Activated CD4-positive, alpha-beta T cell treated with anti-CD3 and anti-CD28 coated beads for 24 hours (primary cell): ENCODE measurements around the gene UBE2K.
"Not testable (repeated sequence)": the region's sequence is repeated elsewhere in the genome, so short reads cannot be mapped to it uniquely, and the experiment has no call there.

Experiments used
- DNase-seq, 2 donors: peaks; one replicate each; pipeline ENCODE4 v3.0.0-alpha.2; 2020; ENCODE audit warnings: low read depth in 2 of 2

UBE2K gene

DNA sequence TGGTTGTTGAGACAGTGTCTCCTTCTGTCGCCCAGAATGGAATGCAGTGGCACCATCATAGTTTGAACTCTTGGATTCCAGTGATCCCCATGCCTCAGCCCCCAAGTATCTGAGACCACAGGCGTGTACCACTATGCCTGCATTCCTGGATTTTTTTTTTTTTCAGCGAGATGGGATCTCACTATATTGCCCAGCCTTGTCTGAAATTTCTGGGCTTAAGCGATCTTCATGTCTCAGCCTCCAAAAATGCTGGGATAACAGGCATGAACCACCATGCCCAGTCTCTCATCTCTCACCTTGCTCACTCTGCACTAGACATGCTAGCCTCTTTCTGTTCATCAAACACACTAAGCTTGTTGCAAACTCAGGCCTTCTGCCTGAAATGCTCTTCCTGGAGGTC is 104.1 kb downstream of the UBE2K start:
- DNase-seq = no peak

DNA sequence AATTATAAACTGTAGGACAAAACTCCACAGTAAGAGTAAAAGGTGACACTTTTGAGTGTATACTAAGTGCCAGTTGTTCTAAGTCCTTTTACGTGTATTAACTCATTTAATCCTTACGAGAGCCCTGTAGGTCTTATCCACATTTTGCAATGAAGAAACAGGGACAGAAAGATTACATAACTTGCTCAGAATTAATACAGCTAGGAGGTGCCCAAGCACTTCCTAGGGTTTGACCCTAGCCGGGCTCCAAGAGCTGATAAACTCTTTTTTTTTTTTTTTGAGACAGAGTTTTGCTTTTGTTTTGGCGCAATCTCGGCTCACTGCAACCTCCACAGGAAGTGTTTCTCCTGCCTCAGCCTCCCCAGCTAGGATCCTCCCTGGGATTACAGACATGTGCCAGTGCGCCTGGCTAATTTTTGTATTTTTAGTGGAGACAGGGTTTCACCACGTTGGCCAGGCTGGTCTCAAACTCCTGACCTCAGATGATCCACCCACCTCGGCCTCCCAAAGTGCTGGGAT is 110.4 kb downstream of the UBE2K start:
- DNase-seq = no peak

DNA sequence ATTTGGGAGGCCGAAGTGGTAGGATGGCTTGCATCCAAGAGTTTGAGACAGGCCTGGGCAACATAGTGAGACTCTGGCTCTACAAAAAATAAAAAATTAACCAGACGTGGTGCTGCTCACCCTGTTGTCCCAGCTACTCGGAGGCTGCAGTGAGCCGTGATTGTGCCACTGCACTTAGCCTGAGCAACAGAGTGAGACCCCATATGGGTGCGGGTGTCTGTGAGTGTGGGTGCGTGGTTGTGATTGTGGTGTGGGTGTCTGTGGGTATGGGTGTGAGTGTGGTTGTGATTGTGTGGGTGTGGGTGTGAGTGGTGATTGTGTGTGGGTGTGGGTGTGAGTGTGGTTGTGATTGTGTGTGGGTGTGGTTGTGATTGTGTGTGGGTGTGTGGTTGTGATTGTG is 114.6 kb downstream of the UBE2K start:
- no peak for DNase-seq

DNA sequence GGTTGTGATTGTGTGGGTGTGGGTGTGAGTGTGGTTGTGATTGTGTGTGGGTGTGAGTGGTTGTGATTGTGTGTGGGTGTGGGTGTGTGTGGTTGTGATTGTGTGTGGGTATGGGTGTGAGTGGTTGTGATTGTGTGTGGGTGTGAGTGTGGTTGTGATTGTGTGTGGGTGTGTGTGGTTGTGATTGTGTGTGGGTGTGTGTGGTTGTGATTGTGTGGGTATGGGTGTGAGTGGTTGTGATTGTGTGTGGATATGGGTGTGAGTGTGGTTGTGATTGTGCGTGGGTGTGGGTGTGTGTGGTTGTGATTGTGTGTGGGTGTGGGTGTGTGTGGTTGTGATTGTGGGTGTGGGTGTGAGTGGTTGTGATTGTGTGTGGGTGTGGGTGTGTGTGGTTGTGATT is 115.1 kb downstream of the UBE2K start:
- not testable (repeated sequence) for DNase-seq

DNA sequence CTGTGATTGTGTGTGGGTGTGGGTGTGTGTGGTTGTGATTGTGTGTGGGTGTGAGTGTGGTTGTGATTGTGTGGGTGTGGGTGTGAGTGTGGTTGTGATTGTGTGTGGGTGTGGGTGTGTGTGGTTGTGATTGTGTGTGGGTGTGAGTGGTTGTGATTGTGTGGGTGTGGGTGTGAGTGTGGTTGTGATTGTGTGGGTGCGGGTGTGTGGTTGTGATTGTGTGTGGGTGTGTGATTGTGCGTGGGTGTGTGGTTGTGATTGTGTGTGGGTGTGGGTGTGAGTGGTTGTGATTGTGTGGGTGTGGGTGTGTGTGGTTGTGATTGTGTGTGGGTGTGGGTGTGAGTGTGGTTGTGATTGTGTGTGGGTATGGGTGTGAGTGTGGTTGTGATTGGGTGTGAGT is 115.8 kb downstream of the UBE2K start:
- DNase-seq = not testable (repeated sequence)

DNA sequence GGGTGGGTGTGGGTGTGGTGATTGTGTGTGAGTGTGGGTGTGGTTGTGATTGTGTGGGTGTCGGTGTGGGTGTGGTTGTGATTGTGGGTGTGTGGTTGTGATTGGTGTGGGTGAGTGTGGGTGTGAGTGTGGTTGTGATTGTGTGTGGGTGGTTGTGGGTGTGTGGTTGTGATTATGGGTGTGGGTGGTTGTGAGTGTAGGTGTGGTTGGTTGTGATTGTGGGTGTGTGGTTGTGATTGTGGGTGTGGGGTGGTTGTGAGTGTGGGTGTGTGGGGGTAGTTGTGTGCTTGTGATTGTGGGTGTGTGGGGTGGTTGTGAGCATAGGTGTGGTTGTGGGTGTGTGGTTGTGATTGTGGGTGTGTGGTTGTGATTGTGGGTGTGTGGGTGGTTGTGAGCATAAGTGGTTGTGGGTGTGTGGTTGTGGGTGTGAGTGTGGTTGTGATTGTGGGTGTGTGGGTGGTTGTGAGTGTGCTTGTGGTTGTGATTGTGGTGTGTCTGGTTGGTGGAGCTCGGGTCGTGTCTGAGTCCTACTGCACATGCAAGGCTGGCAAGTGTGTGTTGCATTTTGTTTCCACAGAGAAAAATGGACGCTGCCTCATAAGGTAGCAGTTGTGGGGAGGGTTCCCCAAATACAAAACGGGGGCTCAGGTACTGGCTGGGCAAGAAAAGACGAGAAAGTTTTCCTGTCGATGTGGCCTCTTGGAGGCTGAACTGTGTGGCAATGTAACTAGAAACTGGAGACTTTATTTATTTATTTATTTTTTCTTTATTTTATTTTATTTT is 116.7 kb downstream of the UBE2K start:
- no peak for DNase-seq

DNA sequence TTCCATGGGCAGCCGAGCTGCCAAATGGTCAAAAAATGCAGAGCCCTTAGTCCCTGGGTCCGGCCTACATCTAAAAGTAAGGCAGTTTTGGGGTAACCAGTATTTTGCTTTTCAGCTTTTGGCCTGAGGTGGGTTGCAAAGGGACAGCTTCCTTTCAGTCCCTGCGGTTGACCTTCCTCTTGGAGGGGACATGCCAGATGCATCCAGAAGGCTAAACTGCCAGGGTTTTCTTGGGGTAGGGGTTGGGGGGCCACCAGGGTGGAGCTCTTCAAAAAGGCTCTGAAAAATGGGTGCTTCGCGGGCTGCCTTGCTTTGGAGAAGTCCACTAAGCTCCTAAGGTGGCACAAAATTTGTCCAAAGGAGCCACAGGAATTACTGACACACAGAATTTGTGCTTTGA is 120.7 kb downstream of the UBE2K start:
- DNase-seq = no peak

DNA sequence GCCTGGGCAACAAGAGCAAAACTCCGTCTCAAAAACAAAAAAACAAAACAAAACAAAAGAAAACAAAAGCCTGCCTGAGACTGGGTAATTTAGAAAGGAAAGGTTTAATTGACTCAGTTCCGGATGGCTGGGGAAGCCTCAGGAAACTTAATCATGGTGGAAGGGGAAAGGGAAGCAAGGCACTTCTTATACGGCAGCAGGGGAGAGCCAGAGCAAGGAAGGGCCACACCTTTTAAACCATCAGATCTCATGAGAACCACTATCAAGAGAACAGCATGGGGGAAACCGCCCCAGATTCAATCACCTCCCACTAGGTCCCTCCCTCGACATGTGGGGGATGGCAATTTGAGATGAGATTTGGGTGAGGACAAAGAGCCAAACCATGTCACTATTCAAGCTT is 122.2 kb downstream of the UBE2K start:
- DNase-seq = no peak

DNA sequence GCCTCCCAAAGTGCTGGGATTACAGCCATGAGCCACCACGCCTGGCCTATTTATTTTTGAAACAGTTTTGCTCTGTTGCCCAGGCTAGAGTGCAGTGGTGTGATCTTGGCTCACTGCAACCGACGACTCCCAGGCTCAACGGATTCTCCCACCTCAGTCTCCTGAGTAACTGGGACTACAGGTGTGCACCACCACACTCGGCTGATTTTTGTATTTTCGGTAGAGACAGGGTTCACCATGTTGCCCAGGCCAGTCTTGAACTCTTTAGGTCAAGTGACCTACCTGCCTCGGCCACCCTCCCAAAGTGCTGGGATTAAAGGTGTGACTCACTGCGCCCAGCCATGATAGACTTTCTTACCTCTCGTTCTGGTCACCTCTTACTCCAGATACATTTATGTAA is 124.0 kb downstream of the UBE2K start:
- DNase-seq = no peak

DNA sequence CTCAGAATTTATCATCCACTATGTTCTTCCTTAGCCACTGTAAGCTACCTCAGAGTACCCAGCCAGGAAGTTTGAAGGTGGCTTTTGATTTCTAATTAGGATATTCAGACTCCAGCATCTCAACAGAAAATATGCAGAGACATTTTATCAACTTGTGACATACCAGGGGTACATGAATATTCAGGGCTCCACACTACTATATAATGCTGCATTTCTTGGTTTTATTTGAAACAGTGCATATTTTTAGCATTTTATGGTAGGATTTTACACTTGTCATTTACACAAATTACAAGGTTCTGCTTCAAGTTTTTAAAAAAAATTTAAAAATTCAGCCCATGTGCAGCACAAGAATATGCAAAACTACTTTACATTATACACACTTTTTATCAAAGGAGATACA is 124.7 kb downstream of the UBE2K start:
- DNase-seq = no peak

DNA sequence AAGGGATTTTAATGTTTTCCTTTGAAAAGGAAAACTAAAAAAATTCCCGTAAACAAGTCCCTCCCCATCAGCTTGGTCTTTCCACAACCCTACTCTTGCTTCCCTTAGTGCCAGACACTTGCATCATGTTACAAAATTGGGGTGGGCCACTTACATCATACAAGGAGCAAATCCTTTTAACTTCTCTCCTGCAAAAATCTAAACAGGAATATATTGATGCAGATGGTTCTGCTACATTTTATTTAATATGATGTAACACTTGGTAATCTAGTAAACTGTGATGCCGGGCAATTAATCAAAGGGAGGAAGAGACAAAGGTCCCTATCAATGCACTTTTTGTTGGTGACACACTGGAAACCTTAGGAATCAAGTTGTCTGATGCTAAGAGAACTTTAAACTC is 125.3 kb downstream of the UBE2K start:
- DNase-seq = no peak

DNA sequence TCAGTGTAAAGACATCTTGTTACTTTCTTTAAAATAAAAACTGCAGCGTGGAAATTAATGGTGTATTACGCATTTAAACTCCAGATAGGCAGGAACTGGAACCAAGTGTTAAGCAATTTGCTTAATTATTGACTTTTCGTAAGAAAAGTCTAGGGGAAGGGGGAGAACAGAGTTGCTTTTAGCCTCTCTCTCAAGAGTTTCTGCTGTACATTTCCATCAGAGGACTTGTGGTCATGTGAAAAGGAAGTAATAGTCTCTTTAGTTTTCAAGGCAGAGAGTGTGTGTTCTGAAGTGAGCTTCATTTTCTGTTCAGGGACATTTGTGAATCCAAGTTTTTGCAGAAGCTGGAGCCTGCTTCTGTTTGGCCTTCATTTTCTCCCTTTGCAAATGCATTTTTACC is 127.2 kb downstream of the UBE2K start:
- DNase-seq = no peak

DNA sequence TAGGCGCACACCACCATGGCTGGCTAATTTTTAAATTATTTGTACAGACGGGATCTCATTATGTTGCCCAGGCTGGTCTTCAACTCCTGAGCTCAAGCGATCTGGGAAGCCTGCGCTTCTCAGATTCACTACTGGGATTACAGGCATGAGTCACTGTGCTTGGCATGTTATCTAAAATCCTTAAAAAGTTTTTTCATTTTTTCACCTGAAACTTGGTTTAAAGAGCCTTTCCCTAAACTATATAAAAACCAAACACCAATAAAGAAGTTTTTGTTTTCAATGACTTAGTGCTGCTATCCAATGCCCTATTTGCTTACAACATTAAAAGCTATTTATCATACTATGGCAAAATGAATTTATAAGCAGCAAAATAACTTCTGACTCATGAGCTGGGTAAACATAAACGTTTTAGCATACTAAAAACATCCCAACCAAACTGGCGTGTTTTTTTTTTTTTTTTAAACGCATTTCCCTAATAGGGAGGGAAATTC is 127.8 kb downstream of the UBE2K start:
- no peak for DNase-seq
